Keratinocyte (primary cell): Measurements from ENCODE around the gene FURIN.

Experiments used
- CTCF ChIP-seq, 3 experiments: IDR thresholded peaks in 1 of 3; conservative IDR thresholded peaks in 1 of 3; optimal IDR thresholded peaks in 1 of 3; 2 replicates in 2 of 3; 3 replicates in 1 of 3; pipeline versions ENCODE3 to v1.5.1; 2011; ENCODE audit warnings: low read length in 3 of 3, mild to moderate bottlenecking in 3 of 3, moderate library complexity in 2 of 3, control low read depth in 1 of 3, inconsistent platforms in 1 of 3; ENCODE audit not compliant: insufficient read depth in 2 of 3; ENCODE audit errors: extremely low read depth in 1 of 3
- EZH2 ChIP-seq: IDR thresholded peaks from one replicate; pipeline ENCODE4 v1.6.1; 2012; ENCODE audit warnings: inconsistent platforms, mild to moderate bottlenecking, low read length, moderate library complexity

- TF ChIP-seq CTCF (optimal IDR thresholded peaks at IDR 0.05 in 1 of 3, IDR thresholded peaks at IDR 0.05 in 1 of 3, conservative IDR thresholded peaks at IDR 0.05 in 1 of 3; ENCODE audit: extremely low read depth in 1 of 3, insufficient read depth in 2 of 3, low read length in 3 of 3) (no peak), EZH2 (no peak)
Observed at GRCh38 chr15:90911302-90911623, 42.9 kb downstream of the FURIN start.
